DMS79 (cell line): ENCODE data around the gene JRKL.
"Not testable (repeated sequence)": the region's sequence is repeated elsewhere in the genome, so short reads cannot be mapped to it uniquely, and the experiment has no call there.

ENCODE experiments used
- DNase-seq: peaks from one replicate; lab custom pipeline; 2025; lab: John Stamatoyannopoulos, UW

JRKL gene

DNA sequence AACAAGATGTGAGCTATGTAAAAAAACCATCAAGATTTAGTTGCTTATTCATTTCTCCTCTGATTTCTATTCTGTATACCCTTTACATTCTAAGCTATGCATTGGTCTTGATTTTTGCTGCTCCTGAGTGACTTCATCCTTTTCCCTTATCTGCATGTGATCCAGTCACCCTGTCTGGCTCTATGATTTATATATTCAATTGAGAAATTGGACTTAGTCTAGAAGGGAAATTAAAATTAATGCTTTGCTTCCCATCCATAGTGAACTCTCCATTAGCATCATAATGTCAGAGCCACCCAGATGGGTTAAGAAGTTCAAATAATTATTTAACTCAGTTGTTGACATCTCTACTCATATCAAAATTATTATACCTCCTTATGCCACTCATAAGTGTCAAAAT lies 5.0 kb downstream of the JRKL start:
- no peak for DNase-seq

DNA sequence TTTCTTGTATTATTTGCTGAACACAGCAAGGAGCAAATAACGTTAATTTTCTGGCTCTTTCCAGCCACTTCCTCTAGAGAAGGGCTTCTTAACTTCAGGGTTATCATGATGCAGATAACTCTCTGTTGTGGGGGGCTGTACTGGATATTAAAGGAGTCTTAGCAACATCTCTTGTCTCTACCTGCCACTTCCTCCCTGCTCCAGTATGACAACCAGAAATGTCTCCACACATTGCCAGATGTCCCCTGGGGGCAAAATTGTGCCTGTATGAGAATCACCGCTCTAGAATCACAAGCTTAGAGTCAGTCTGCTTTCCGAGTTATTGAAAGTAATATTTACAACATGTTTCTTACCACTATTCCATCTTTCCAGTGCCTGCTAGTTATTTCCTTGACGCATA lies 6.8 kb downstream of the JRKL start:
- DNase-seq: no peak

GRCh38 chr11:96397863-96398262 lies 8.1 kb downstream of the JRKL start:
- peak; percentile 52 for DNase-seq

GRCh38 chr11:96400697-96401096 lies 10.9 kb downstream of the JRKL start:
- no peak for DNase-seq

- not testable (repeated sequence) for DNase-seq
Observed at GRCh38 chr11:96411412-96411811, 21.6 kb downstream of the JRKL start.

DNA sequence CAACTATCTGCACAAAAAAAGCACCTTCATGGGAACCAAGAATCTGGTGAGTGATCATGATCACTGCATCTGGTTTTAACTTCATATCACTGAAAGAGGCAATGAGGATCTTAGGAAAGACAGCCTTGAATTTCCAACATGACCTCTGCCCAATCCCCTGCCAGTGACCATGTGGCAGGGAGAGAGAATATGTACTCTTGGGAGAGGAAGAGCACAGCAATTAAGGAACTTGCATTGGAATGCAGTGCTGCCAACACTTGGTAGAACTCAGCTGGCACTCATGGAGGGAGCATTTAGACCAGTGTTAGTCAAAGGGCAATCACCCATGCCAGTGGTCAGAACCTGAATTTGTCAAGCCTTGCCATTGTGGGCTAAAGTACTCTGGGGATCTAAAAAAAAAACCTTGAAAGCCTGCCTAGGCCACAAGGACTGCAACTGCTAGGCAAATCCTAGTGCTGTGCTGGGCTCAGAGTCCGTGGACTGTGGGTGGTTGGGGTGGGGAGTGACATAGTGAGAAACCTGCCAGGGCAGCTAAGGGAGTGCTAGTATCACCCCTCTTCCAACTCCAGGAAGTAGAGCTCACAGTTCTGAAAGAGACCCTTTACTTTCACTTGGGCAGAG lies 23.1 kb downstream of the JRKL start:
- no peak for DNase-seq

- no peak for DNase-seq
Observed at GRCh38 chr11:96413408-96413807, 23.6 kb downstream of the JRKL start.

DNA sequence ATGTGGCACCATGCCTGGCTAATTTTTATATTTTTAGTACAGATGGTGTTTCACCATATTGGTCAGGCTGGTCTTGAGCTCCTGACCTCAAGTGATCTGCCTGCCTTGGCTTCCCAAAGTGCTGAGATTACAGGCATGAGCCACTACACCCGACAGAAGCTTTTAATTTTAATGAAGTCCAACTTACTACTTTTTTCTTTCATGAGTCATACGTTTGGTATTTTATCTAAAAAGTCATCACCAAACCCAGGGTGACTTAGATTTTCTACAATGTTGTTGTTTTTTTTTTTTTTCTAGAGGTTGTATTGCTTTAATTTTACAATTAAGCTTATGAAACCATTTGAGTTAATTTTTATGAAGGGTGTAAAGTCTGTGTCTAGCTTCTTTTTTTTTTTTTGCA lies 34.9 kb downstream of the JRKL start:
- DNase-seq: no peak

GRCh38 chr11:96430668-96431067 lies 40.9 kb downstream of the JRKL start:
- no peak for DNase-seq

GRCh38 chr11:96432654-96433053 lies 42.8 kb downstream of the JRKL start:
- not testable (repeated sequence) for DNase-seq
